ENCODE data around the gene OR5I1.
"Not testable (repeated sequence)": the region's sequence is repeated elsewhere in the genome, so short reads cannot be mapped to it uniquely, and the experiment has no call there.

The OR5I1 gene

GRCh38 chr11:55942785-55943392, 6.7 kb upstream of the OR5I1 start:
- no peak overlapping the region for H3K4me3 ChIP-seq (ENCODE audit: control insufficient read depth, low read depth, low read length)
- DNase-seq (ENCODE audit: low read depth): peak; percentile 43
- TF ChIP-seq CTCF (conservative IDR thresholded peaks at IDR 0.05; ENCODE audit: control insufficient read depth, insufficient read depth, low read depth, low read length): peak; percentile 37

DNA sequence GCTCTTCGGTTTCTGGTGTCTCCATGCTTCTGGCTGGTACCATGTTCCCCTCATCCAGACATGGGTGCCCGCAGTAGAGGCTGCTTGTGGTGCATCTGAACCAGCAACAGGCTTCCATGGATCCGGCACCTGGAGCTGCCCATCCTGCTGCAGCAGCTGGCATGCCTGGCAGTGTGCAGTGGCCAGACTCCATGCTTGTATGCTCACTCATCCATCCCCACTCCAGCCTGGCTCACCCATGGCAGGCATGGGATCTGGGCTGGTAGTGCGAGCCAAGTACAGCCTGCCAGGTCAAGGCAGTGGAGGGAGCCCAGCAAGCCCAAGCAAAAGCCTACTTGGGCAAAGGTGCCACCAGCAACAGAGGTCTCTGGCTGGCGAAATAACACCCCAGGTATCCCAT, 15.7 kb downstream of the OR5I1 start:
- no peak overlapping the region for H3K4me3 ChIP-seq (ENCODE audit: control insufficient read depth, low read depth, low read length)
- DNase-seq (ENCODE audit: low read depth): no peak
- no peak for TF ChIP-seq CTCF (conservative IDR thresholded peaks at IDR 0.05; ENCODE audit: control insufficient read depth, insufficient read depth, low read depth, low read length)

DNA sequence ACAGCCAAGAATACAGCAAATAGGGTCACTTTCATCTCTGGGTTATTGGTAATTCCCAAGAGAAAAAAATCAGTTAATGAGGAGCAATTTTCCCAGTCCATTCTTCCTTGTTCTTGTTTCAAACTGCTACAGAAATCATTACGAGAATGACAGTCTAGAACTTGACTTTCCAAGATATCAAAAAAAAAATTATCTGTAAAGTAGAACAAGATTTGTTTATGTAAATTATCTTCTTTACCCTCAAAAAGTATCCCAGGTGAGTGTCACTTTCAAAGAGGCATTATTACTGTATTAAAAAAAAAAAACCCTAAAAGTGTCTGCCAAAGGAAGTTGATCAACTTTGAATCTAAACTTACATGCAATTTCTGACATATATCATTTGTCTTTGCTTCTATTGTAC, 21.7 kb downstream of the OR5I1 start, which contains the start of gene OR5W2:
Gene OR5W2, minus strand, starts transcription at position 101 of the 400 bp plus-strand sequence. Its CDS starts 0 bp downstream, at position 101.
- DNase-seq (ENCODE audit: low read depth): no peak
- no peak within 1 kb of the TSS for H3K4me3 ChIP-seq (ENCODE audit: control insufficient read depth, low read depth, low read length)
- TF ChIP-seq CTCF (conservative IDR thresholded peaks at IDR 0.05; ENCODE audit: control insufficient read depth, insufficient read depth, low read depth, low read length): no peak

- DNase-seq (ENCODE audit: low read depth): no peak
- TF ChIP-seq CTCF (conservative IDR thresholded peaks at IDR 0.05; ENCODE audit: control insufficient read depth, insufficient read depth, low read depth, low read length): no peak
- H3K4me3 ChIP-seq (ENCODE audit: control insufficient read depth, low read depth, low read length): no peak overlapping the region
Measured at GRCh38 chr11:55902308-55902707, 33.9 kb downstream of the OR5I1 start.

GRCh38 chr11:55895216-55895615, 41.0 kb downstream of the OR5I1 start:
- TF ChIP-seq CTCF (conservative IDR thresholded peaks at IDR 0.05; ENCODE audit: control insufficient read depth, insufficient read depth, low read depth, low read length): no peak
- no peak overlapping the region for H3K4me3 ChIP-seq (ENCODE audit: control insufficient read depth, low read depth, low read length)
- no peak for DNase-seq (ENCODE audit: low read depth)

GRCh38 chr11:55885481-55885880, 50.7 kb downstream of the OR5I1 start:
- H3K4me3 ChIP-seq (ENCODE audit: control insufficient read depth, low read depth, low read length); DNase-seq (ENCODE audit: low read depth): not testable (repeated sequence)
